GM18517 (cell line): ENCODE data around the gene FAM9A.

Source experiments
- ATAC-seq: cut with Tn5 transposase; IDR thresholded peaks from one replicate; pipeline ENCODE4 v1.9.1; 2021; ENCODE audit warnings: mild to moderate bottlenecking, moderate library complexity; ENCODE audit not compliant: unreplicated experiment

FAM9A gene

DNA sequence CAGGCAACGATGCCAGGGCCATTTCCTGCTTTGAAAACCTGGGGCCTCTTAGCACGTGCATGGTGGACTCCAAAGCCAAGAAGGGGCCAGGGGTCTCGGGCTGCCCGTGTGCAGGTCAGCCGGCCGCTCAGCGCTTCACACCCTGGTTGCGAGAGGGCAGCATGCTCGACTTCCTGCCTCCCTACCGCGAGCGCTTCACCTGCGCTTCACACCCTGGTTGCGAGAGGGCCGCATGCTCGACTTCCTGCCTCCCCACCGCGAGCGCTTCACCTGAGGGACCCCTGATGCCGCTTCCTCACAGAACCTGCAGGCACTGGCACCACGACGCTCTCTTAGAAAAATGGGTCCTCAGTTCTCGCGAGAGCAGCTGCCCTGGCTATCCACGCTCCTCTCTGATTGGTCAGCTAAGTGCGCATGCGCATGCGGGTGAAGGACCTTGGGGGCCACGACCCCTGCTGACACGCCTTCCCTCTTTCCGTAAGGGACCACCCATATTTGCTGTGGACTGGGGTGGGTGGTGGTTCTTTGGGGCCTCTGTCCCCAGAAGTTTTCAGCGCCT lies at the start of gene FAM9A:
Gene FAM9A (minus strand): TSS at position 343 of the 559 bp plus-strand sequence. CDS start 1,212 bp downstream, outside the sequence.
- no peak for ATAC-seq

DNA sequence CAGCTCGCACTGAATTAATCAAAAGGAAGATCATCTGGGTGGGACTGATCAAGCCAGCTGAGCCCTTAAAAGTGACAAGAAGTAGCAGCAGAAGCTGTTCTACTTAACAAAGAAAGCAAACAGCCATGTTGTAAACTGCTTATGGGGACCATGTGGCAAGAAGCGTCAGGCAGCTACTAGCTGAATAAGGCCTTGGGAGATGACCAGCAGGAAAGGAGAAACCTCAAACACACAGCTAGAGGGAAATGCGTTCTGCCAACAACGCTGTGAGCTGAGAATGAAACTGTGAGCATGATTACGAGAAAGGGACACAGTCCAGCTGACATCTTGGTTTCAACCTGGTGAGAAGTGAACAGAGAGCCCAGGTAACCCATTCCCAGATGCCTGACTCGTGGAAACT lies 49.3 kb upstream of the FAM9A start:
- no peak for ATAC-seq

DNA sequence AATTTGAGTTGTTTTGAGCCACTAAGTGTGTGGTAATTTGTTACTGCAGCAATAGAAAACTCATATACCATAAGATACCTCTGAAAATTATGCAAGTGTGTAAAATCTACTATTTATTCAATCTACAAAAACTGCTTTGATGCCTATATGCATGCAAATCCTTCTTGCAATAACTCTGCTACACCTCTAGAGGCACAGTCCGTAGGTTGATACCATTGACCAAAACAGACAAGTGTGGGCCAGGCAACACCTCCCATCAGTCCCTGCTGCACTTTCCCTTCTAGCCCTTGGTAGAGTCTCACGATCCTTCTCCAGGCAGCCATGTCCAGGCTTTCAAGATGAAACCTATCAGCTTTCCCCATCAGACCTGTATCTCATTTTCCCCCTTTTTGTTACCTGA lies 48.8 kb upstream of the FAM9A start:
- ATAC-seq = no peak

DNA sequence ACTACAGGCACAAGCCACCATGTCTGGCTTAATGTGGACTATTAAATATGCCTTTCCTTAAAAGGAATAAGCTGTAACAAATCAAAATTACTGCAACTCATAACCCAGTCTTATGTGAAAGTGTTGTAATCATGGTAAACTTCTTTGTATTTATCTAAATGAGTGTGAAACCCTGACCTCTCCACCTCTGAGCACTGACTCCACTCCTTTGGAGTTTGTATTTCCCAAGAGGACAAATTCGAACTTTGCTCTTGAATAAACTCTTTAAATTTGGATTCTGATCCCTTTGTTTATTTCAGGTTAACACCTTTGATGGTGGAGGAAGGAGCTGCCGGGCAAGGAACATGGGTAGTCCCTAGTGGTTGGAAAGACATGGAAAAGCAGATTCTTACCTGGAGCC lies 48.3 kb upstream of the FAM9A start:
- no peak for ATAC-seq

DNA sequence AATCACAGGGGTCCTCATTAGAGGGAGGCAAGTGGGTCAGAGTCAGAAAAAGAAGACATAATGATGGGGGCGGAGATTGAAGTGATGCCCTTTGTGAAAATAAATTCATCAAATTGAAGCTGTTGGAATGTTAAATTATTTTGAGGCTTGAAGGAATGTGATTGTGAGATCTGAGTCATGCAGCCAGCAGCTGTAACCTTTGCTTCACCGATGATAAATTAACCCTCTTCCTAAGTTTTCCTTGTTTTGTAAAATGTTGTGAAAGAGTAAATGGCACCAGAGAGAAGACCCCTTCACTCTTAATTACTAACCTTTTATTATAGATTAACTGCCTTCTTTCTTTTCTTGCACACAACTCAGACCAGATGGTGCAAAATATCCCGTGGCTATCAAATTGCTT lies 47.7 kb upstream of the FAM9A start:
- ATAC-seq = no peak

DNA sequence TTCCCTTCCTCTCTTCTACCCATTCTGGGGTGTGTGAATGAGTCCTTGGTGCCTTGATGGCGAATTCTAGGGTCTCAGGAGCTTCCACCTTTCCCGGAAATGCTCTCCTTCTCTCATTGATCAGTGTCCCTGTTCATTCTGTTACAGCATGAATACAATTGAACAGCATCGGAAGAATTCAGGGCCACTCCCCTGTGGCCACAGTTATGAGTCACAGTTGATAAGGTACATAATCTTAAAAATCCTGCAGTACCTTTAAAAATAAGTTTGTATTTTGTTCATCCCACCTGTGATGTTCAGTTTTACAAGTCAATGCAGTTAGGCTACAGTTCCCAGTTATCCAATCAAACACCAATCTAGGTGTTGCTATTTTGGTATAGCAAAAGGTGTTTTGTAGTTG lies 47.3 kb upstream of the FAM9A start:
- no peak for ATAC-seq

DNA sequence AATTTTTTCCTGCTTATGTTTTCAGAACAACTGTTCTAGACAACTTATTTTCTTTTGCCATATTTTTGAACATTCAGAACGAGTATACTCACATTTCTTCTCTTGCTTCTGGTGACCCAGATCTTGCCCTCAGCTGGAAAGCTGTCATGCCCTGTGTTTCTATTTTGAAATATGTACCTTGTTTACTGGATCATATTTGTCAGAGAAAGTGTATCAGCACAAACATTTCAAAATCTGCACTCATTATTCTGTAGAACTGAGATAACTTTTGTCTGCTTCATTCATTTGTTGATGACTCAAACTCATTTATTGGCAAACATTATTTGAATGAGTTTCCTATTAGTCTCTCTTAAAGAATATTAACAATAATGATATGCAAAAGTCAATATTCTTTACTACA lies 46.2 kb upstream of the FAM9A start:
- ATAC-seq = no peak

DNA sequence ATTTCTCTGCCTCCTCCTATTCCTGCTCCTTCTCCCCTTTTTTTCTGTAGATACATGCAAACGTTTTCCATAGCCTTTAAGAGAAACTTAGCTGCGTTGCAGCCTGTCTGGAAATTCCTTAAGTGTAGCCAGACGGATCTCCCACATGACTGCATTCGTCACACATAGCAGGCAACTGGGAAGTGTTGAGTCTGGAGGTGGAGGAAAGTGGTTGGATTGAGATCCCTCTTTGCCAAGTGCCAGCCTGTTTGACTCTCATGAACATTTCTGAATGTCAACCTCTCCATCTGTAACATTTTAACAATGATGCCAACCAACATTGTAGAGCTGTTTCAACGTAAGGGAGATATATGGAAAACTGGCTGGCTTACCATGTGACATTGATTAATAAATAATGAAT lies 45.1 kb upstream of the FAM9A start:
- no peak for ATAC-seq

DNA sequence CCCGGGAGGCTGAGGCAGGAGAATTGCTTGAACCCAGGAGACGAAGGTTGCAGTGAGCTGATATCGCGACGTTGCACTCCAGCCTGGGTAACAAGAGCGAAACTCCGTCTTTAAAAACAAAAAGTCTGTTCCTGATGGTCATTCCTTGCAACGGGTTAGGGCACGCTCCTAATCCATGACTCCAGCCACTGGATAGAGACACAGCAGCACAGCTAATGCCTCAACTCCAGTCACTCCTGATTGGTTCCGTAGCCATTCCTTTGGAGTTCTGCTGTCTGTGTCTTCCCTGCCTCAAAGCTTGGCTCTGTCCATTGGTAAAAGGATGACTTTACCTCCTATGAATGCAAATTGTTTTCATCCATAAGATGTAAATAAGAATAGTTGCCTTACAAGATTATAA lies 44.3 kb upstream of the FAM9A start:
- no peak for ATAC-seq

DNA sequence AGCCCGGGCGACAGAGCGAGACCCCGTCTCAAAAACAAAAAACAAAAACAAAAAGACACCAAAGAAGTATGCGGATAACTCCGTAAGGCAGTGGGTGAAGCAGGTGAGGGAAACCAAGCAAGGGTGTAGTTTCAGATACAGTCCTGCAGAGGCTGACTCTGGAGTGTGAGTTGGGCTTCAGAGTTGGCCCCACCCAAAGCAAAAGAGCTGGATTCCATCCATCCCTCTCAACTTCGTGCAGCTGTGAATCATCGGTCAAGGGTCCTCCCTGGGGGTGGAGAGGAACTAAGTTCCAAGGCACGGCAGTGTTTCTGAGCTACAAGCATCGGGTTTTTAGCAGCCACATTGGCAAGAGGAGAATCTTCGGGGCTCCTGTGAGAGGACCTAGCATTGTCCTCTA lies 43.9 kb upstream of the FAM9A start:
- no peak for ATAC-seq

DNA sequence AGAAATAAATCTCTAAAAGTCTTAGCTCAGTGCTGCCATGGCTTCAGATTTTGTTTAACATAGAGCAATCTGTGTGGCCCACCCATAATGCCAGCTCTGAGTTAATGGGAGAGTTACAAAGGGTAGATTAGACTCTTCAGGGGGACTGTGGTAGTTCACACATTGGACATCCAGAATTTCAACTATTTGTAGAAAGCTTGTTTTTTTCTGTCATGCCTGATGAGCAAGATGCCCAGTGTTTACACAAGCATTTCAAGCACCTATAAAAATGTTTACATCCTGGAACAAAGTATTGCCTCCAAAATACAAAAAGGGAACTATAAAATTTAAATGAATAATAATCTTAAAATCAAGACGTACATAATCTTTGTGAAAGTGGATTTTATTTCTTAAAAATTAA lies 43.0 kb upstream of the FAM9A start:
- ATAC-seq = no peak

DNA sequence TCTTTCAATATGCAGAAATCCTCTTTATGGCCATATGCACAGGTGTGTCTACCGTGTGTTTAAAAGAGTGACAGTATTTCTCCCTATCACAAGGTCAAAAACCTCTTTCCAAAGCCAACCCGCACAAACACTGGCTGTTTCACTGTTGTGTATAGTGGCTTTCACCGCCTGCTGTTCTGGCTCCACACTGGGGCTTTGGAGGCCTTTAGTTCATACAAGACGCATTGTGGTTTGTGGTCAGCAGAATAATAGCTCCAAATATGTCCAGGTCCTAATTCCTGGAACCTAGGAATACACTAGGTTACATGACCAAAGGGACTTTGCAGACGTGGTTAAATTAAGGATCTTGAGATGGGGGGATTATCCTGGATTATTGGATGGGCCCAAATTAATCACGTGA lies 40.7 kb upstream of the FAM9A start:
- no peak for ATAC-seq

DNA sequence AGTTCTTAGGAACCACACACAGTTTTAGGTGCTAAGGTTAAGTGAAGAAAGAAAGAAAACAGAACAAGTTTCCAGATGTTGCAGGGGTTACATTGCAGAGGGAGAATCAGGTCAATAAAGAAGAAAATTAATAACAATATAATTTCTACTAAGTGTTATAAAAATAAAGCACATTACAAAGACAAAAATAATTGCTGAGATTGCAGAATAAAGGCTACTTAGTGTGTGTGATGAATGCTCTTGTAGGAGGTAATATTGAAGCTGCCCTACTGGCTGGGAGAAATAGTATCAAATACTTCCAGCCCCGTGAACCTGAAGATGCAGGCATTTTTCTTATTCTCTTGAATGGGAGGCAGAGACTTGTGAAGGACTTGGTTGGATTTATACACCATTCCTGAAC lies 33.2 kb upstream of the FAM9A start:
- no peak for ATAC-seq

DNA sequence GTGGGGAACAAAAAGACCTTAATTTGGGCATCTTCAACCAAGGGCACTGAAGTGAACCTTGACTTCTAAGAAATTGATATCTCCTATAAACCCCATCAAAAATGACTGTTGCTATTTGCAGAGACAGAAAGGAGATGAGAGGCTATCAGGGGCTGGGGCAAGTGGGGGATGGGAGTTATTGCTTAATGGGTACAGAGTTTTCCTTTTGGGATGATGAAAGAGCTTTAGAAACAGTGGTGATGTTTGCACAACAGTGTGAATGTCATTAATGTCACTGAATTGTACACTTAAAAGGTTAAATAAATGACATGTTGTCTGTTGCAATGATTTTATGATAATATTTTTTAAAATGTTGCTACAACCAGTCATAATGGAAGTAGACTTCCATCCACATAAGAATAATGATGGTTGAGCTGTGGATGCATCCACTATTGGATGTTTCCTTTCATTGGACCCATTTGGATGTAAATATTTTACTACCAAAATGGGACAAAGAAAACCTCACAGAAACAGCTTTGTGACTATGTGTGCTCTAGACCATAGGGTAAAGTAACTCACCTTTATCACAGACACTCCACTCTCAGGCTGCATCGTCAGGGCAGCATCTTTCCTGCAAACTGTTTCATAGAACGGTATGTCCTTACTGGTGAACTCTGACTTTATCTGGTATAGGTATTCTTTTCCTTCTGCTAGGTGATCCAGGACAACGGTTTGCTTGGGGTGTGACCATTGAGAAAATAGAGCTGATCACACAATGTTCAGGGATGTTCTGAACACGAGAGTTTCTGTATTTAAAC lies 31.6 kb upstream of the FAM9A start:
- ATAC-seq = no peak

DNA sequence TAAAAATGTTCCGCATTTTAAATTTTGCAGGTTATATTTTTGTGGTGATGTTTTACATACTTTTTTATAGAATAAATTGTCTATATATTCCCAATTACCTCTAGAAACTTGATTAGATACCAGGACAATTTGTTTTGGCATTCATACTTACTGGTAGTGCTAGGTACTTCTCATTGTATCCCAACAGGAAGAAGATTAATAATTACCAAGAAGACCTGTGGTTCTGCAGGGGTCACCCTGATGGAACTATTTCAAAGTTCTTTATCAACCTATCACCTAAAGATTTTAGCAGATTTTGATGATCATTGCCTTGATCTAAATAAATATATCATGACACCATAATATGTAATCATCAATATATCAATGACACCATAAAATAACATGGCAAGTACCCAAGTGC lies 22.5 kb upstream of the FAM9A start:
- no peak for ATAC-seq

DNA sequence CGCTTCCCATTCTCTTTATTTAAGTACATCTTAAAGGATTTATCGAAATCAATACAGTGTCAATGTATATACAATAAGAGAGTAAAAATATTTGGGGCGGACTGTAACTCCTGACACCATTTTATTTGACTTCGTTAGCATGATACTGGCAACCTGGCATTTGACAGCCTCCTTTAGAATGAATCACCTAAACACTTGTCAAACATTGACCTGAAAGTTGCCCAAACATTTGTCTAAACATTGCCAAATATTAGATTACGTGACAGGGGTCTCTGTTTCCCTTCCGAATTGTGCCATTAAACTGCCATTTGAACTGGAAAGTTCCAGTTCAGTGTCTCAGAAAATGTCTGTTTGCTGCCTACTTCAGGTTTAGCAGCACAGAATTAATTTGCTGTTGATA lies 20.8 kb upstream of the FAM9A start:
- ATAC-seq = no peak

DNA sequence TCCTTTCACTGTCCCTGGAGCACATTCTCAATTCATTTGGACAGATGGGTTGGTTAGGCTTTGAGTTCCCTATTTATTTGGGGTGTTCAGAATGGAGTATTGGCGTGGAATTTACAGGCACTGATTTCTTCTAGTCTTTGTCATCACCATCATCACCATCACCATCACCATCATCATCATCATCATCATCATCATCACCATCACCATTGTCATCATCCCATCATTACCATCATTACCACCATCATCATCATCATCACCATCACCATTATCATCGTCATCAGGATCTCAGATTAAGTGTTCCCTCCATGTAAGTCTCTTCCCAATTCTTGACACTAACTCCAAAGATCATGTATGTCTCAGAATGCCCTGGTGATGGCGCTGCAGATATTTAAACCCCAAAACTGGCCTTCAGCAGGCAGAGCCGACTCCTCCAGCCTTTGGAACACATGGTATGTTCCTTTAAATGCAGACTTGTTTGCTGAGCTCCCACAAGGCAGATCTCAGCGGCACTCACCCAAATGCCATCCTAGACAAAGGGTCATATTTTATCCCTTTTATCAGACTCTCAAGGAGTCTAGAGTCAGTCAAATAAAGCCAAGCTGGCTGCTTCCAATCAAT lies 19.8 kb upstream of the FAM9A start:
- ATAC-seq = no peak

DNA sequence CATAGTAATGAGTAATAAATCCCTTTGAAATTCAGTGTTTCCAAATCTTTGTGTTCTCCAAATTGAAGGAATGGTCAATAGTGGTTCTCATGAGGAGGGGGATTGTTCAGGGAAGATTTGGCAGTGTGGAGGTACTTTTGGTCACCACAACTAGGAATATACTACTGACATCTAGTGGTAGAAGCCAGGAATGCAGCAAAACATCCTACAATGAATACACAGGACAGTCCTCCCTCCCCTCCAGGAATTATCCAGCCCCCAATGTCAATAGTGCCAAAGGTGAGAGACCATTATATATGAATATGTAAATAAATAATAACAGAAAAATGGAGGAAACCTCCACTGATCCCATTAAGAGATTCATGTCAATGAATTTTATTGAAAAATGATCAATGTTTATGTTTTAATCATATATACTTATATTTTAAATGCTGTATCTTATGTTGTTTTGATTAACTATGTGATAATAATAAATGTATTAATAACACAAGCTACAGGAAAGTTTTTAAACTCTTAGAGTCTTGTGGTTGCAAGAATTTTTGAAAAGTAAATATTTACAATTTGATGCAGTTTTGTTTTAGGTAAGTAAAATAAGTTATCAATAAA lies 14.4 kb upstream of the FAM9A start:
- ATAC-seq = peak; percentile 81

DNA sequence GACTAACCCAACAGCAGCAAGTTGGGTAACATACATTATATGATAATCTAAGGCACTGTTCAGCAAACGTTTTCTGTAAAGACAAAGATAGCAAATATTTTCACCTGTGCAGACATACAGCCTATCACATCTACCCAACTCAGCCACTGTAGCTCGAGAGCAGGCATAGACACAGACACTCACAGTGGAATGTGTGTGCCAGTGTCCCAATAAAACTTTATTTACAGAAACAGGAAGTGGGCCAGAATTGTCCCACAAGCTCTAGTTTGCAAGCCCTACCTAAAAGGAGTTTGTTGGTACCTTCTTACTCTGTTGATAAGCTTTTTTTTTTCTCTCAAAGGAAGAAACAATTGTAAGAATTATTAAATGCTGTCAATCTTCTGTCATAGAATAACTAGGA lies 11.9 kb upstream of the FAM9A start:
- no peak for ATAC-seq

DNA sequence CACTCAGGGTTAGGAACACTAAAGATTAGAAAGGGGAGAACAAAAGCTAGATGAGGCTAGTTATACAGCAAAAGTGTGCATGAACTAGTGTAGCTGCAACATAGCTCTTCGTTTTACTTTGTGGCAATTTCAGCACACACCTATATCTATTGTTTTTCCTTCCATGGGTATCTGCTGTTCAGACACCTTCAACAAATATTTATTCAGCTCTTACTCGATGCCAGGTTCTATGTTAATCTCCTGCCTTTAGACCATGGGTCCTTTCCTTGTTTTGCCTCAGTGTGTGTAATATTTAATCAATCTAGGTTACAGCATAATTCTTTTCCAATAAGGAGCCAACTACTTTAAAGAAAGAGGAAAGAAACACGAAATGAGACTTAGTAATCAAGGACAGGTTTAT lies 10.4 kb upstream of the FAM9A start:
- ATAC-seq = no peak

DNA sequence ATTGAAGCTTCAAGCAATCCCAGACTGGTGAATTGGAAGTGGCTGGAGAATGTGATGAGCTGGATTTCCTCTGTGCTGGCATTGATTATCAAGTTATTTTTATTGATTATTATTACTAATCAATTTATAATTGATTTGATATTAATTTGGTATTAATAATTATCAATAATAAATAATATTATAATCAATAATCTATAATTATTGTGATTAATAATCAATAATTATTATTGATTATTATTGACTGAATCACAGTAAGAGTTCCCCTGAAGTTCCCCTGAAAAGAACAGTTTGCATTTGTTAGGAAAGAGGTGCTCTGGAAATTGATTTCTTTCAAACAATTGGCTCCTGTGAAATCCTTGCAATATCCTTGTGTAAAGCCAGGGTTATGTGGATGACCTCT lies 7.5 kb upstream of the FAM9A start:
- ATAC-seq = no peak

DNA sequence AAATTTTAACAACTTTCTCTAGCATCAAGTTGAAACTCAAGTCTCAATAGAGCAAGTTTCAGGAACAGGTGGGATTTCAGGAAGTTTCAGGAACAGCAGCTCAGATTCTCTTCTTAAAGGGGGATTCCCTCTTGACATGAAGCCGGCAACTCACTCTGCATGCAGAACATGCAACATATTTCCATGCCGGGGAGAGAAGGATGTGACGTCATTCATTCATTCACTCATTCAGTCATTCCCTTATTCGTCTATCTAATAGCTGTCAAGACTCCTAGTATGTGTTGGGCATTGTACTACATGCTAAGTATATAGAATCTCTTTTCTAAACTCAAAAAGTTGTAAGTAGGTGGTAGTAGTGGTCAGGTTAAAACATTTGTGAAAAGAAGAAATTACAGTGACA lies 4.8 kb upstream of the FAM9A start:
- no peak for ATAC-seq
